ENCODE results near the gene MPC1.

The MPC1 gene

GRCh38 chr6:166341977-166342348 is 40.8 kb downstream of the MPC1 start:
- H3K9me3 ChIP-seq (ENCODE audit: control insufficient read depth in 1 of 2, low read length in 2 of 2) = no peaks in the 10 kb centered on the region
- peaks cover 8 to 19% of the 10 kb centered on the region in 2 donors for H3K36me3 ChIP-seq (ENCODE audit: control insufficient read depth in 1 of 2, insufficient read depth in 2 of 2, low read length in 2 of 2)
- peak overlapping the region; percentile 77 to 93 for H3K4me3 ChIP-seq (ENCODE audit: low read depth in 1 of 2, low read length in 2 of 2)
- peaks cover 25 to 27% of the 10 kb centered on the region in 2 donors for H3K4me1 ChIP-seq (ENCODE audit: control insufficient read depth in 1 of 2, insufficient read depth in 2 of 2, low read length in 2 of 2)
- peak overlapping the region; percentile 91 for H3K27ac ChIP-seq (ENCODE audit: low read depth, low read length)
- H3K9ac ChIP-seq (ENCODE audit: low read depth in 1 of 2, low read length in 2 of 2) = peak overlapping the region; percentile 94 to 97
- H3K27me3 ChIP-seq (ENCODE audit: control insufficient read depth in 1 of 2, insufficient read depth in 2 of 2, low read length in 2 of 2) = no peaks in the 10 kb centered on the region

- H3K4me1 ChIP-seq (ENCODE audit: control insufficient read depth in 1 of 2, insufficient read depth in 2 of 2, low read length in 2 of 2) = peaks cover 25 to 27% of the 10 kb centered on the region in 2 donors
- no peaks in the 10 kb centered on the region for H3K27me3 ChIP-seq (ENCODE audit: control insufficient read depth in 1 of 2, insufficient read depth in 2 of 2, low read length in 2 of 2)
- H3K9ac ChIP-seq (ENCODE audit: low read depth in 1 of 2, low read length in 2 of 2) = peak overlapping the region; percentile 94 to 97
- H3K4me3 ChIP-seq (ENCODE audit: low read depth in 1 of 2, low read length in 2 of 2) = peak overlapping the region; percentile 77 to 93
- H3K9me3 ChIP-seq (ENCODE audit: control insufficient read depth in 1 of 2, low read length in 2 of 2) = no peaks in the 10 kb centered on the region
- H3K27ac ChIP-seq (ENCODE audit: low read depth, low read length) = no peak overlapping the region
- peaks cover 11 to 24% of the 10 kb centered on the region in 2 donors for H3K36me3 ChIP-seq (ENCODE audit: control insufficient read depth in 1 of 2, insufficient read depth in 2 of 2, low read length in 2 of 2)
Measured at GRCh38 chr6:166341464-166341863, 41.3 kb downstream of the MPC1 start.

DNA sequence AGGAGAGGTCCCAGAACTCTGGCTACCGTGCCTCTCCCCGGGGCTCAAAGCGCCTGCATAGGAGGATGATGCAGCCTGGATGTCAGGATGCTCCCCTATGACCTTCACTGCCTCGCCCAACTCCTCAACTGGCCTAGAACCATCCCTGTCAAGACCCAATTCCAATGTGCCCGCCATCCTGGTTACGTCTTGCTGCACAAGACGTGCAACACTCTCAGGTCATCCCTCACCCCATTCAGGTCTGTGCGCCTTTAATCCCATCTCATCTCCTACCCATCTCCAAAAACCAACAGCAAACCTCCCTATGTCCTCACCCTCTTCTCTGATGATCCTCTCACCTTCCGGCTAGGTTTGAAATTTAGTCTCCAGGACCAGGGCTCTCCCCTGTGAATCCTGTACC is 43.9 kb downstream of the MPC1 start:
- Histone ChIP-seq H3K27me3 (ENCODE audit: control insufficient read depth in 1 of 2, insufficient read depth in 2 of 2, low read length in 2 of 2) (no peaks in the 10 kb centered on the region), H3K9me3 (ENCODE audit: control insufficient read depth in 1 of 2, low read length in 2 of 2) (no peaks in the 10 kb centered on the region), H3K4me1 (ENCODE audit: control insufficient read depth in 1 of 2, insufficient read depth in 2 of 2, low read length in 2 of 2) (peaks cover 27 to 33% of the 10 kb centered on the region in 2 donors), H3K36me3 (ENCODE audit: control insufficient read depth in 1 of 2, insufficient read depth in 2 of 2, low read length in 2 of 2) (peaks cover 11 to 41% of the 10 kb centered on the region in 2 donors), H3K4me3 (ENCODE audit: low read depth in 1 of 2, low read length in 2 of 2) (no peak overlapping the region), H3K27ac (ENCODE audit: low read depth, low read length) (no peak overlapping the region), H3K9ac (ENCODE audit: low read depth in 1 of 2, low read length in 2 of 2) (no peak overlapping the region)

DNA sequence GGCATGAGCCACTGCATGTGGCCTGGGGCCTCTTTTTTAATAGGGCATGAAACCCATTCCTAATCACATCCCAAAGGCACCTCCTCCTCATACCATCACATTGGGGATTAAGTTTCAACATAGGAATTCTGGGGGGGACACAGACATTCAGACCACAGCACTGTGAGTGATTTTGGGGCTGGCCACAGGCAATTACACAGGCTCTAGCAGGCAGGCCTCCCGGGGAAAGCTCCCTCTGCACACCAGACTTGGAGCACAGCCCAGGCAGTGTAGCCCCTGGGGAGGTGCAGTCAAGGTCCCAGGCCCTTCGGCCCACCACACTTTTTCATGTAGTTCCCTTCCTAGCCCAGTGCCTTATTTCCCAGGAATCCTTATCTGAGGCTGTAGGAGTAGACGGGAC is 45.9 kb downstream of the MPC1 start:
- H3K4me1 ChIP-seq (ENCODE audit: control insufficient read depth in 1 of 2, insufficient read depth in 2 of 2, low read length in 2 of 2) = peaks cover 21 to 45% of the 10 kb centered on the region in 2 donors
- no peak overlapping the region for H3K4me3 ChIP-seq (ENCODE audit: low read depth in 1 of 2, low read length in 2 of 2)
- no peaks in the 10 kb centered on the region for H3K9me3 ChIP-seq (ENCODE audit: control insufficient read depth in 1 of 2, low read length in 2 of 2)
- no peak overlapping the region for H3K27ac ChIP-seq (ENCODE audit: low read depth, low read length)
- no peaks in the 10 kb centered on the region for H3K27me3 ChIP-seq (ENCODE audit: control insufficient read depth in 1 of 2, insufficient read depth in 2 of 2, low read length in 2 of 2)
- no peak overlapping the region for H3K9ac ChIP-seq (ENCODE audit: low read depth in 1 of 2, low read length in 2 of 2)
- peaks cover 11 to 46% of the 10 kb centered on the region in 2 donors for H3K36me3 ChIP-seq (ENCODE audit: control insufficient read depth in 1 of 2, insufficient read depth in 2 of 2, low read length in 2 of 2)

DNA sequence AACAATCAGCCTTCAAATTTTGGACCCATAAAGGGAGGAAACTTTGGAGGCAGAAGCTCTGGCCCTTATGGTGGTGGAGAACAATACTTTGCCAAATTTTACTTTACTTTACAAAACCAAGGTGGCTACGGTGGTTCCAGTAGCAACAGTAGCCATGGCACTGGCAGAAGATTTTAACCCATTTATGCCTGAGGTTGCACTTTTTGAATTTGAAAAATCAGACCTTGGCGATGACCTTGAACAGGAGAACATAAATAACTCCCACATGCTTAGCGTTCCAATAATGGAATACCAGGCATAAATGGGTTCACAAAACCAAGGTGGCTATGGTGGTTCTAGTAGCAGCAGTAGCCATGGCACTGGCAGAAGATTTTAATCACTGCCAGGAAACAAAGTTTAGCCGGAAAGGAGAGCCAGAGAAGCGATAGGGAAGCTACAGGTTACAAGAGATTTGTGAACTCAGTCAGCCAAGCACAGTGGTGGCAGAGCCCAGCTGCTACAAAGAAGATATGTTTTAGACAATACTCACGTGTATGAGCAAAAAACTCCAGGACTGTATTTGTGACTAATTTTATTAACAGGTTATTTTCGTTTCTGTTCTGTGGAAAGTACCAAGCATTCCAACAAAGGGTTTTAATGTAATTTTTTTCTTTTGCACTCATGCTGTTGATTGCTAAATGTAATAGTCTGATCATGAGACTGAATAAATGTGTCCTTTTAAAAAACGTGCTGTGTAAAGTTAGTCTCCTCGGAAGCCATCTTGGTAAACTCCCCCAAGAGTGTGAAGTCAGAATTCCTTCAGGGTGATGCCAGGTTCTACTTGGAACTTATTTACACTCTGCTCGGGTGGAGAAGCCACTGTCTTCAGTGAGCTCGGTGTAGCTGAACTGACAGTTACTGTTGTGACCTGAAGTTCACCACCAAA is 47.1 kb downstream of the MPC1 start:
- Histone ChIP-seq H3K9ac (ENCODE audit: low read depth in 1 of 2, low read length in 2 of 2) (no peak overlapping the region), H3K4me1 (ENCODE audit: control insufficient read depth in 1 of 2, insufficient read depth in 2 of 2, low read length in 2 of 2) (peaks cover 24 to 41% of the 10 kb centered on the region in 2 donors), H3K27me3 (ENCODE audit: control insufficient read depth in 1 of 2, insufficient read depth in 2 of 2, low read length in 2 of 2) (no peaks in the 10 kb centered on the region), H3K9me3 (ENCODE audit: control insufficient read depth in 1 of 2, low read length in 2 of 2) (no peaks in the 10 kb centered on the region), H3K27ac (ENCODE audit: low read depth, low read length) (no peak overlapping the region), H3K4me3 (ENCODE audit: low read depth in 1 of 2, low read length in 2 of 2) (no peak overlapping the region), H3K36me3 (ENCODE audit: control insufficient read depth in 1 of 2, insufficient read depth in 2 of 2, low read length in 2 of 2) (peaks cover 11 to 46% of the 10 kb centered on the region in 2 donors)

- Histone ChIP-seq H3K27me3 (ENCODE audit: control insufficient read depth in 1 of 2, insufficient read depth in 2 of 2, low read length in 2 of 2) (no peaks in the 10 kb centered on the region), H3K4me3 (ENCODE audit: low read depth in 1 of 2, low read length in 2 of 2) (no peak overlapping the region), H3K4me1 (ENCODE audit: control insufficient read depth in 1 of 2, insufficient read depth in 2 of 2, low read length in 2 of 2) (peaks cover 16 to 35% of the 10 kb centered on the region in 2 donors), H3K9ac (ENCODE audit: low read depth in 1 of 2, low read length in 2 of 2) (no peak overlapping the region), H3K9me3 (ENCODE audit: control insufficient read depth in 1 of 2, low read length in 2 of 2) (no peaks in the 10 kb centered on the region), H3K36me3 (ENCODE audit: control insufficient read depth in 1 of 2, insufficient read depth in 2 of 2, low read length in 2 of 2) (peaks cover 11 to 46% of the 10 kb centered on the region in 2 donors), H3K27ac (ENCODE audit: low read depth, low read length) (no peak overlapping the region)
Measured at GRCh38 chr6:166334878-166335277, 47.9 kb downstream of the MPC1 start.

- no peaks in the 10 kb centered on the region for H3K9me3 ChIP-seq (ENCODE audit: control insufficient read depth in 1 of 2, low read length in 2 of 2)
- H3K4me1 ChIP-seq (ENCODE audit: control insufficient read depth in 1 of 2, insufficient read depth in 2 of 2, low read length in 2 of 2) = peaks cover 5 to 26% of the 10 kb centered on the region in 2 donors
- no peak overlapping the region for H3K9ac ChIP-seq (ENCODE audit: low read depth in 1 of 2, low read length in 2 of 2)
- no peak overlapping the region for H3K4me3 ChIP-seq (ENCODE audit: low read depth in 1 of 2, low read length in 2 of 2)
- H3K27ac ChIP-seq (ENCODE audit: low read depth, low read length) = no peak overlapping the region
- H3K27me3 ChIP-seq (ENCODE audit: control insufficient read depth in 1 of 2, insufficient read depth in 2 of 2, low read length in 2 of 2) = no peaks in the 10 kb centered on the region
- peaks cover 12 to 51% of the 10 kb centered on the region in 2 donors for H3K36me3 ChIP-seq (ENCODE audit: control insufficient read depth in 1 of 2, insufficient read depth in 2 of 2, low read length in 2 of 2)
Measured at GRCh38 chr6:166333172-166333995, 49.4 kb downstream of the MPC1 start.

- no peak overlapping the region for H3K4me3 ChIP-seq (ENCODE audit: low read depth in 1 of 2, low read length in 2 of 2)
- no peak overlapping the region for H3K27ac ChIP-seq (ENCODE audit: low read depth, low read length)
- peaks cover 5 to 26% of the 10 kb centered on the region in 2 donors for H3K4me1 ChIP-seq (ENCODE audit: control insufficient read depth in 1 of 2, insufficient read depth in 2 of 2, low read length in 2 of 2)
- no peaks in the 10 kb centered on the region for H3K27me3 ChIP-seq (ENCODE audit: control insufficient read depth in 1 of 2, insufficient read depth in 2 of 2, low read length in 2 of 2)
- H3K9ac ChIP-seq (ENCODE audit: low read depth in 1 of 2, low read length in 2 of 2) = no peak overlapping the region
- no peaks in the 10 kb centered on the region for H3K9me3 ChIP-seq (ENCODE audit: control insufficient read depth in 1 of 2, low read length in 2 of 2)
- peaks cover 4 to 43% of the 10 kb centered on the region in 2 donors for H3K36me3 ChIP-seq (ENCODE audit: control insufficient read depth in 1 of 2, insufficient read depth in 2 of 2, low read length in 2 of 2)
Measured at GRCh38 chr6:166331503-166332415, 51.0 kb downstream of the MPC1 start.

GRCh38 chr6:166330612-166331011 is 52.1 kb downstream of the MPC1 start:
- no peak overlapping the region for H3K4me3 ChIP-seq (ENCODE audit: low read depth in 1 of 2, low read length in 2 of 2)

More at GRCh38 chr6:166330612-166331011, 52.1 kb downstream of the MPC1 start:
- Histone ChIP-seq H3K9me3 (ENCODE audit: control insufficient read depth in 1 of 2, low read length in 2 of 2) (no peaks in the 10 kb centered on the region), H3K9ac (ENCODE audit: low read depth in 1 of 2, low read length in 2 of 2) (no peak overlapping the region), H3K4me1 (ENCODE audit: control insufficient read depth in 1 of 2, insufficient read depth in 2 of 2, low read length in 2 of 2) (peaks cover 5 to 29% of the 10 kb centered on the region in 2 donors), H3K27me3 (ENCODE audit: control insufficient read depth in 1 of 2, insufficient read depth in 2 of 2, low read length in 2 of 2) (no peaks in the 10 kb centered on the region), H3K36me3 (ENCODE audit: control insufficient read depth in 1 of 2, insufficient read depth in 2 of 2, low read length in 2 of 2) (peaks cover 10 to 48% of the 10 kb centered on the region in 2 donors), H3K27ac (ENCODE audit: low read depth, low read length) (no peak overlapping the region)

Measured in duodenal mucosa (tissue), 2 donors.